ENCODE data around the gene ANKS1A. TPM values are rescaled to one million over a fixed set of nuclear protein-coding genes. Genes with fewer than 3 reads are reported as not detected.

ANKS1A gene
- total RNA-seq, 1 donor: 7.2 TPM

DNA sequence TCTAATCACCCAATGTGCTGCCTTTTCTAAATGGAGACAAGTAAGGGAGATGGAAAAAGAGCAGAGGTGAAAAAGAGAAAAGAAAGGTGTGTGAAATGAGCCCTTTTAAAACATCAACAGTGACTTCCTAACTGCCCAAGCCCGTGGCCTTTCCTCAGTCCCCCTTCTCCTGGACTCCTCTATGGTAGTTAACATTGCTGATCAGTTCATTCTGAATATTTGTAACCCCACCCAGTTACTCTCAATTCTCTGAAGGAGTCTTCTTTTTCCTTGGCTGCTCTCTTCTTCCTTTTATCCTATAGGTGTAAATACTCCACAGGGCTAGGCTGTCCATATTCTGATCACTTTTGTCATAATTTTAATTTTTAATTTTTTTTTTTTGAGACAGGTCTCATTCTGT is 28.3 kb upstream of the ANKS1A start:
- Histone ChIP-seq H3K27me3 (ENCODE audit: insufficient read depth, low read length) (no peaks in the 10 kb centered on the region), H3K27ac (ENCODE audit: low read depth, low read length) (no peak overlapping the region), H3K36me3 (ENCODE audit: insufficient read depth, low read length) (peaks cover 31% of the 10 kb centered on the region), H2AFZ (ENCODE audit: low read length) (no peak overlapping the region), H3K4me2 (ENCODE audit: insufficient read depth, low read length) (no peak overlapping the region), H3K9me3 (ENCODE audit: low read depth, low read length) (no peaks in the 10 kb centered on the region), H3K79me2 (ENCODE audit: insufficient read depth, low read length) (no peaks in the 10 kb centered on the region), H4K20me1 (ENCODE audit: insufficient read depth, low read length) (no peaks in the 10 kb centered on the region), H3K4me3 (ENCODE audit: insufficient read depth, low read length) (no peak overlapping the region), H3K4me1 (ENCODE audit: insufficient read depth, low read length) (no peaks in the 10 kb centered on the region)
- no peak for DNase-seq (ENCODE audit: insufficient read length, low spot score, missing footprints)
- TF ChIP-seq, protein P1, sequence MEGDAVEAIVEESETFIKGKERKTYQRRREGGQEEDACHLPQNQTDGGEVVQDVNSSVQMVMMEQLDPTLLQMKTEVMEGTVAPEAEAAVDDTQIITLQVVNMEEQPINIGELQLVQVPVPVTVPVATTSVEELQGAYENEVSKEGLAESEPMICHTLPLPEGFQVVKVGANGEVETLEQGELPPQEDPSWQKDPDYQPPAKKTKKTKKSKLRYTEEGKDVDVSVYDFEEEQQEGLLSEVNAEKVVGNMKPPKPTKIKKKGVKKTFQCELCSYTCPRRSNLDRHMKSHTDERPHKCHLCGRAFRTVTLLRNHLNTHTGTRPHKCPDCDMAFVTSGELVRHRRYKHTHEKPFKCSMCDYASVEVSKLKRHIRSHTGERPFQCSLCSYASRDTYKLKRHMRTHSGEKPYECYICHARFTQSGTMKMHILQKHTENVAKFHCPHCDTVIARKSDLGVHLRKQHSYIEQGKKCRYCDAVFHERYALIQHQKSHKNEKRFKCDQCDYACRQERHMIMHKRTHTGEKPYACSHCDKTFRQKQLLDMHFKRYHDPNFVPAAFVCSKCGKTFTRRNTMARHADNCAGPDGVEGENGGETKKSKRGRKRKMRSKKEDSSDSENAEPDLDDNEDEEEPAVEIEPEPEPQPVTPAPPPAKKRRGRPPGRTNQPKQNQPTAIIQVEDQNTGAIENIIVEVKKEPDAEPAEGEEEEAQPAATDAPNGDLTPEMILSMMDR (IDR thresholded peaks at IDR 0.05; ENCODE audit: extremely low read depth, low read depth, low read length): no peak

DNA sequence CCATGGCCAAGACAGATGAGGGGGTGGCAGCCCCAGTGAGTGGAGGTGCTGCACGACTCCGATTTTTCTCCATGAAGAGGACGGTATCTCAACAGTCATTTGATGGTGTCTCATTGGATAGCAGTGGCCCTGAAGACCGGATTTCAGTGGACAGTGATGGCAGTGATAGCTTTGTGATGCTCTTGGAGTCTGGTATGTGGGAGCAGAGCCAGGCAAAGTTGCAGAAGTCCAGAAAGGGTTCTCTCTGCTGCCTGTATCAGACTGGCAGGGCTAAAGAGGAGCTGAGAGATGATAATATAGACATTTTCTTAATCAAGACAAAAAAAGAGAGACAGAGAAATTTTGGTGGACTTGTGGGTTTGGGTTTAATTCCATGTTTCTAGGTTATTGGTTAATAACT is 25.0 kb upstream of the ANKS1A start:
- DNase-seq (ENCODE audit: insufficient read length, low spot score, missing footprints): no peak
- Histone ChIP-seq H3K36me3 (ENCODE audit: insufficient read depth, low read length) (peaks cover 11% of the 10 kb centered on the region), H3K4me1 (ENCODE audit: insufficient read depth, low read length) (no peaks in the 10 kb centered on the region), H3K4me3 (ENCODE audit: insufficient read depth, low read length) (no peak overlapping the region), H3K27ac (ENCODE audit: low read depth, low read length) (no peak overlapping the region), H3K79me2 (ENCODE audit: insufficient read depth, low read length) (no peaks in the 10 kb centered on the region), H2AFZ (ENCODE audit: low read length) (no peak overlapping the region), H3K27me3 (ENCODE audit: insufficient read depth, low read length) (no peaks in the 10 kb centered on the region), H4K20me1 (ENCODE audit: insufficient read depth, low read length) (no peaks in the 10 kb centered on the region), H3K9me3 (ENCODE audit: low read depth, low read length) (no peaks in the 10 kb centered on the region), H3K4me2 (ENCODE audit: insufficient read depth, low read length) (no peak overlapping the region)
- TF ChIP-seq, protein P1 (IDR thresholded peaks at IDR 0.05; ENCODE audit: extremely low read depth, low read depth, low read length): no peak

GRCh38 chr6:34865107-34865506 is 23.9 kb upstream of the ANKS1A start:
- no peak overlapping the region for H2AFZ ChIP-seq (ENCODE audit: low read length)
- no peak overlapping the region for H3K27ac ChIP-seq (ENCODE audit: low read depth, low read length)
- H3K4me2 ChIP-seq (ENCODE audit: insufficient read depth, low read length): no peak overlapping the region
- no peaks in the 10 kb centered on the region for H3K27me3 ChIP-seq (ENCODE audit: insufficient read depth, low read length)
- no peaks in the 10 kb centered on the region for H3K4me1 ChIP-seq (ENCODE audit: insufficient read depth, low read length)
- TF ChIP-seq, protein P1 (IDR thresholded peaks at IDR 0.05; ENCODE audit: extremely low read depth, low read depth, low read length): no peak
- no peaks in the 10 kb centered on the region for H3K79me2 ChIP-seq (ENCODE audit: insufficient read depth, low read length)
- peaks cover 2% of the 10 kb centered on the region for H3K36me3 ChIP-seq (ENCODE audit: insufficient read depth, low read length)
- no peak for DNase-seq (ENCODE audit: insufficient read length, low spot score, missing footprints)
- H3K9me3 ChIP-seq (ENCODE audit: low read depth, low read length): no peaks in the 10 kb centered on the region
- no peaks in the 10 kb centered on the region for H4K20me1 ChIP-seq (ENCODE audit: insufficient read depth, low read length)
- no peak overlapping the region for H3K4me3 ChIP-seq (ENCODE audit: insufficient read depth, low read length)

DNA sequence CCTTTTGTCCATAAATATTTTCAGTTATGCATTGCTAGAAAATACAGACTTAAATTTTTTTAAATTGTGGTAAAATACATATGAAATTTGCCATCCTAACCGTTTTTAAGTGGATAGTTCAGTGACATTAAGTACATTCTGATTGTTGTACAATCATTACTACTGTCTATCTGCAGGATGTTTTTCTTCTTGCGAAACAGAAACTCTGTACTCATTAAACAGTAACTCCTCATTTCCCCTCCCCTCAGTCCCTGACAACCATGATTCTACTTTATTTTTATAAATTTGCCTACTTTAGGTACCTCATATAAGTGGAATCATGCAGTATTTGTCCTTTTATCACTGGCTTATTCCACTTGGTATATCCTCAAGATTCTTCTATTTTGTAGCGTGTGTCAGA is 22.5 kb upstream of the ANKS1A start:
- Histone ChIP-seq H3K4me1 (ENCODE audit: insufficient read depth, low read length) (no peaks in the 10 kb centered on the region), H3K4me2 (ENCODE audit: insufficient read depth, low read length) (no peak overlapping the region), H3K27ac (ENCODE audit: low read depth, low read length) (no peak overlapping the region), H3K79me2 (ENCODE audit: insufficient read depth, low read length) (no peaks in the 10 kb centered on the region), H3K36me3 (ENCODE audit: insufficient read depth, low read length) (peaks cover 7% of the 10 kb centered on the region), H3K4me3 (ENCODE audit: insufficient read depth, low read length) (no peak overlapping the region), H4K20me1 (ENCODE audit: insufficient read depth, low read length) (no peaks in the 10 kb centered on the region), H2AFZ (ENCODE audit: low read length) (no peak overlapping the region), H3K27me3 (ENCODE audit: insufficient read depth, low read length) (no peaks in the 10 kb centered on the region), H3K9me3 (ENCODE audit: low read depth, low read length) (no peaks in the 10 kb centered on the region)
- TF ChIP-seq, protein P1 (IDR thresholded peaks at IDR 0.05; ENCODE audit: extremely low read depth, low read depth, low read length): no peak
- DNase-seq (ENCODE audit: insufficient read length, low spot score, missing footprints): no peak

All from osteoblast (primary cell).